SK-N-SH treated with all-trans-retinoic acid at 6 μM for 48 hours (cell line): ENCODE data around the gene ECE2.
"Not testable (repeated sequence)": the region's sequence is repeated elsewhere in the genome, so short reads cannot be mapped to it uniquely, and the experiment has no call there.

Experiments used
- ATAC-seq: fragments of 200-7000 bp; cut with Tn5 transposase; 3 replicates; pipeline ENCODE4 v1.9.1; 2020; ENCODE audit warnings: mild to moderate bottlenecking, moderate library complexity
- ZFP30 ChIP-seq: fragments of 450-650 bp; formaldehyde crosslinking; IDR thresholded peaks from 2 replicates; pipeline ENCODE4 v1.5.0; 2022; ENCODE audit warnings: mild to moderate bottlenecking, moderate library complexity
- ZNF565 ChIP-seq: fragments of 450-650 bp; formaldehyde crosslinking; conservative IDR thresholded peaks from 2 replicates; pipeline ENCODE4 v1.5.0; 2020; ENCODE audit warnings: low read depth, mild to moderate bottlenecking, moderate library complexity
- TF ChIP-seq, protein P1 (sequence below): fragments of 250-450 bp; sonication (Bioruptor Pico); IDR thresholded peaks from 2 replicates; pipeline ENCODE4 v1.5.1; 2021; ENCODE audit warnings: mild to moderate bottlenecking, moderate library complexity

The ECE2 gene

DNA sequence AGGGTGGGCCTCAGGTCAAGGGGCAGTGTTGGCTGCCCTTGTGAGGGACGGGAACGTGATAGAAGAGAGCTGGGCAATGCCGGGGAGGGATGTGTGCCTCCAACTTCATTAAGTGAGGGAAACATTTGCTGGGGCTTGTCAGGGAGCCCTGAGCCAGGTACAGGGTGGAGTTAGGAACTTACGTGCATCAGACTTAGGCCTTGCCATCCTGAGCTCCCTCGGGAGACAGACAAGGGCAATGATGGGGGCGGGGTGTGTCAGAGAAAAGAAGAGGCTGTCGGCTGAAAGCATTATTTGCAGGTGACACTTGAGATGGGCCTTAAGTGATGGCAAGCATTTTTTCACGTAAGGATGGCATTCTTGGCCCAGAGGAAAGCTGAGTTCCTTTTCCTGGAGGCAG is 63.2 kb downstream of the ECE2 start:
- TF ChIP-seq ZFP30 (CRISPR knock-in tag), result no peak
- TF ChIP-seq, protein P1, sequence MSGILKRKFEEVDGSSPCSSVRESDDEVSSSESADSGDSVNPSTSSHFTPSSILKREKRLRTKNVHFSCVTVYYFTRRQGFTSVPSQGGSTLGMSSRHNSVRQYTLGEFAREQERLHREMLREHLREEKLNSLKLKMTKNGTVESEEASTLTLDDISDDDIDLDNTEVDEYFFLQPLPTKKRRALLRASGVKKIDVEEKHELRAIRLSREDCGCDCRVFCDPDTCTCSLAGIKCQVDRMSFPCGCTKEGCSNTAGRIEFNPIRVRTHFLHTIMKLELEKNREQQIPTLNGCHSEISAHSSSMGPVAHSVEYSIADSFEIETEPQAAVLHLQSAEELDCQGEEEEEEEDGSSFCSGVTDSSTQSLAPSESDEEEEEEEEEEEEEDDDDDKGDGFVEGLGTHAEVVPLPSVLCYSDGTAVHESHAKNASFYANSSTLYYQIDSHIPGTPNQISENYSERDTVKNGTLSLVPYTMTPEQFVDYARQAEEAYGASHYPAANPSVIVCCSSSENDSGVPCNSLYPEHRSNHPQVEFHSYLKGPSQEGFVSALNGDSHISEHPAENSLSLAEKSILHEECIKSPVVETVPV (CRISPR knock-in tag), result no peak
- TF ChIP-seq ZNF565, result no peak
- TF ChIP-seq, all 23 proteins: peak for 0
- no peak for ATAC-seq

DNA sequence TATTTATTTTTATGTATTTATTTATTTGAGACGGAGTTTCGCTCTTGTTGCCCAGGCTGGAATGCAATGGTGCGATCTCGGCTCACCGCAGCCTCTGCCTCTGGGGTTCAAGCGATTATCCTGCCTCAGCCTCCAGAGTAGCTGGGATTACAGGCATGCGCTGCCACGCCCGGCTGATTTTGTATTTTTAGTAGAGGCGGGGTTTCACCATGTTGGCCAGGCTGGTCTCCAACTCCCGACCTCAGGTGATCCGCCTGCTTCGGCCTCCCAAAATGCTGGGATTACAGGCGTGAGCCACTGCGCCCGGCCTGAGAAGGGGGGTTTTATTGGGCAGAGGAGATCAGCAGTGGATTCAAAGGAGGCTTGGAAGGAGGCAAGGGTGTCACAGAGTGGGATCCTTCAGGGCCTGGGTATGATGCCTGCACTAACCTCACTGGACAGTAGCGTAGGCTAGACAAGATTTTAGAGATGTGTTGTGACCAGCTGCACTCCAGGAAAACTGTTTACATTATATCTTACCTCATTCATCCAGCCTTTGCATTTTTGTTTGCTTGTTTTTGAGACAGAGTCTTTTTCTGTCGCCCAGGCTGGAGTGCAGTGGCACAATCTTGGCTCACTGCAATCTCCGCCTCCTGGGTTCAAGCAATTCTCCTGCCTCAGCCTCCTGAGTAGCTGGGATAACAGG is 63.8 kb downstream of the ECE2 start:
- ATAC-seq, result not testable (repeated sequence)

DNA sequence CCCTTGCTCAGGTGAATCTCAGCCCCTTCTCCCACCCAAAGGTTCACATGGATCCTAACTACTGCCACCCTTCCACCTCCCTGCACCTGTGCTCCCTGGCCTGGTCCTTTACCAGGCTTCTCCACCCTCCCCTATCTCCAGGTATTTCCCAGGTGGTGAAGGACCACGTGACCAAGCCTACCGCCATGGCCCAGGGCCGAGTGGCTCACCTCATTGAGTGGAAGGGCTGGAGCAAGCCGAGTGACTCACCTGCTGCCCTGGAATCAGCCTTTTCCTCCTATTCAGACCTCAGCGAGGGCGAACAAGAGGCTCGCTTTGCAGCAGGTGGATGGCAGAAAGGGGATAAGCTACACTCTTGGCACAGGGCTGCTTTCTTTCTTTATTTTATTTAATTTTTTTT is 66.1 kb downstream of the ECE2 start:
- no peak for ATAC-seq
- no peak for TF ChIP-seq ZNF565
